ENCODE measurements around the gene FIGN. TPM values are rescaled to one million over a fixed set of nuclear protein-coding genes. Genes with fewer than 3 reads are reported as not detected.

The FIGN gene
- total and polyA plus RNA-seq, 8 donors, result 1.5 to 8.5 (median 4.6) TPM

- H3K27ac ChIP-seq, result no peak overlapping the region
- no peaks in the 10 kb centered on the region for H3K4me1 ChIP-seq
- DNase-seq (no peak), FAIRE-seq (no peak), ATAC-seq (no peak)
- WGBS, 2 donors, result 93 to 96% methylated on average over 2 of the region's 2 CpGs
- intact Hi-C loops (cut with DNase I), result no loop called here
- no peaks in the 10 kb centered on the region for H3K27me3 ChIP-seq
- no peak for TF ChIP-seq CTCF (IDR thresholded peaks at IDR 0.05)
- no peak overlapping the region for H3K4me3 ChIP-seq
- H3K36me3 ChIP-seq, result no peaks in the 10 kb centered on the region
- no peaks in the 10 kb centered on the region for H3K9me3 ChIP-seq
These were observed 183.1 kb downstream of the FIGN start for GRCh38 chr2:163552758-163553157.

- no peak overlapping the region for H3K4me3 ChIP-seq
- H3K9me3 ChIP-seq, result no peaks in the 10 kb centered on the region
- no peak for ATAC-seq
- H3K36me3 ChIP-seq, result no peaks in the 10 kb centered on the region
- TF ChIP-seq CTCF (IDR thresholded peaks at IDR 0.05), result no peak
- no peak for FAIRE-seq
- H3K27me3 ChIP-seq, result no peaks in the 10 kb centered on the region
- H3K27ac ChIP-seq, result no peak overlapping the region
- no peaks in the 10 kb centered on the region for H3K4me1 ChIP-seq
- intact Hi-C loops (cut with DNase I), result no loop called here
- DNase-seq, result no peak
- WGBS, 2 donors, result 74 to 91% methylated on average over 3 of the region's 3 CpGs
These were observed 184.0 kb downstream of the FIGN start for GRCh38 chr2:163551616-163552373.

GRCh38 chr2:163548970-163549369, 186.8 kb downstream of the FIGN start:
- H3K27me3 ChIP-seq, result no peaks in the 10 kb centered on the region

More at GRCh38 chr2:163548970-163549369, 186.8 kb downstream of the FIGN start:
- ATAC-seq (no peak), FAIRE-seq (no peak), DNase-seq (no peak)
- no peak overlapping the region for H3K27ac ChIP-seq
- no peak overlapping the region for H3K4me3 ChIP-seq
- 80 to 91% methylated on average over 3 of the region's 3 CpGs for WGBS, 2 donors
- no peak for TF ChIP-seq CTCF (IDR thresholded peaks at IDR 0.05)
- no peaks in the 10 kb centered on the region for H3K9me3 ChIP-seq
- no peaks in the 10 kb centered on the region for H3K36me3 ChIP-seq
- H3K4me1 ChIP-seq, result no peaks in the 10 kb centered on the region
- intact Hi-C loops (cut with DNase I), result no loop called here

Measured in pancreas (tissue), 10 donors.